Fibroblast of mammary gland (primary cell): ENCODE measurements around the gene BLTP1.

Experiments
- DNase-seq: peaks from one replicate; pipeline ENCODE4 v3.0.0-alpha.2; 2010; ENCODE audit warnings: low read depth
- H3K4me3 ChIP-seq: 2 replicates; pipeline ENCODE4 v1.5.1; 2011; ENCODE audit warnings: low read depth, mild to moderate bottlenecking, low read length, moderate library complexity; ENCODE audit not compliant: control insufficient read depth
- CTCF ChIP-seq: conservative IDR thresholded peaks from 2 replicates; pipeline ENCODE4 v1.5.1; 2011; ENCODE audit warnings: low read depth, low read length, inconsistent platforms; ENCODE audit not compliant: control insufficient read depth, insufficient read depth

Gene BLTP1

GRCh38 chr4:122142687-122143086 lies 9.4 kb upstream of the BLTP1 start:
- H3K4me3 ChIP-seq, result no peak overlapping the region
- DNase-seq, result no peak
- TF ChIP-seq CTCF, result no peak

- no peak for TF ChIP-seq CTCF
- H3K4me3 ChIP-seq, result no peak overlapping the region
- no peak for DNase-seq
These were observed 5.5 kb upstream of the BLTP1 start for GRCh38 chr4:122146652-122147051.

GRCh38 chr4:122150931-122151330 lies 1.2 kb upstream of the BLTP1 start:
- no peak for DNase-seq
- no peak overlapping the region for H3K4me3 ChIP-seq
- TF ChIP-seq CTCF, result no peak

- peak overlapping the region; percentile 96 for H3K4me3 ChIP-seq
- TF ChIP-seq CTCF, result no peak
- peak; percentile 33 for DNase-seq
These were observed 638 bp downstream of the BLTP1 start for GRCh38 chr4:122152711-122153226.

- no peak for DNase-seq
- no peak overlapping the region for H3K4me3 ChIP-seq
- TF ChIP-seq CTCF, result no peak
These were observed 4.7 kb downstream of the BLTP1 start for GRCh38 chr4:122156819-122157218.

- no peak for TF ChIP-seq CTCF
- no peak for DNase-seq
- no peak overlapping the region for H3K4me3 ChIP-seq
These were observed 11.2 kb downstream of the BLTP1 start for GRCh38 chr4:122163301-122163700.

- no peak overlapping the region for H3K4me3 ChIP-seq
- no peak for TF ChIP-seq CTCF
- DNase-seq, result no peak
These were observed 11.6 kb downstream of the BLTP1 start for GRCh38 chr4:122163767-122164166.
